OCI-LY3 (cell line): ENCODE data around the gene MYL4.

Experiments
- H2AFZ ChIP-seq: fragments of 200-600, 300-600 bp; shearing (Covaris generic); 2 replicates; pipeline ENCODE4 v1.6.0; 2014; ENCODE audit warnings: antibody characterized with exemption, low read depth, low read length
- H3K27ac ChIP-seq: fragments of 200-600, 300-600 bp; sonication (generic); 2 replicates; pipeline ENCODE4 v1.5.1; 2014; ENCODE audit warnings: mild to moderate bottlenecking, low read length, moderate library complexity, mixed read lengths
- H3K27me3 ChIP-seq: fragments of 200-600, 300-600 bp; sonication (generic); 2 replicates; pipeline ENCODE4 v1.6.1; 2014; ENCODE audit warnings: low read depth, low read length, mixed read lengths
- H3K36me3 ChIP-seq: fragments of 200-600, 300-600 bp; sonication (generic); replicated peaks from 2 replicates; pipeline ENCODE3; 2014; ENCODE audit warnings: low read depth, low read length, mixed read lengths
- H3K4me1 ChIP-seq: fragments of 300-600, 200-600 bp; sonication (generic); 2 replicates; pipeline ENCODE4 v1.6.1; 2014; ENCODE audit warnings: low read length, mixed read lengths
- H3K4me2 ChIP-seq: fragments of 200-600, 300-600 bp; sonication (generic); 2 replicates; pipeline ENCODE4 v1.6.1; 2014; ENCODE audit warnings: low read length, mixed read lengths
- H3K4me3 ChIP-seq: fragments of 300-600, 200-600 bp; sonication (generic); 2 replicates; pipeline ENCODE4 v1.5.1; 2014; ENCODE audit warnings: antibody characterized with exemption, mild to moderate bottlenecking, low read length, moderate library complexity
- H3K79me2 ChIP-seq: fragments of 300-600, 200-600 bp; shearing (Covaris generic); 2 replicates; pipeline ENCODE4 v1.6.1; 2014; ENCODE audit warnings: mild to moderate bottlenecking, low read length, mixed read lengths
- H3K9ac ChIP-seq: fragments of 300-600, 200-600 bp; shearing (Covaris generic); 2 replicates; pipeline ENCODE4 v1.6.0; 2014; ENCODE audit warnings: mild to moderate bottlenecking, low read length, moderate library complexity
- H3K9me3 ChIP-seq: fragments of 200-600, 300-600 bp; shearing (Covaris generic); 2 replicates; pipeline ENCODE4 v1.6.1; 2014; ENCODE audit warnings: low read length, mixed read lengths; ENCODE audit not compliant: insufficient read depth
- H4K20me1 ChIP-seq: fragments of 200-600, 300-600 bp; sonication (generic); 2 replicates; pipeline ENCODE4 v1.6.1; 2016; ENCODE audit warnings: low read length, mixed read lengths; ENCODE audit not compliant: insufficient read depth
- CTCF ChIP-seq: fragments of 200-600, 300-600 bp; sonication (generic); IDR thresholded peaks from 2 replicates; pipeline ENCODE4 v1.5.1; 2014; ENCODE audit warnings: antibody characterized with exemption, low read length, low read depth
- EZH2phosphoT487 ChIP-seq: fragments of 200-600 bp; shearing (Covaris generic); IDR thresholded peaks from 2 replicates; pipeline ENCODE4 v1.6.1; 2018; ENCODE audit warnings: antibody characterized with exemption, mixed run types, low read depth

MYL4 gene

DNA sequence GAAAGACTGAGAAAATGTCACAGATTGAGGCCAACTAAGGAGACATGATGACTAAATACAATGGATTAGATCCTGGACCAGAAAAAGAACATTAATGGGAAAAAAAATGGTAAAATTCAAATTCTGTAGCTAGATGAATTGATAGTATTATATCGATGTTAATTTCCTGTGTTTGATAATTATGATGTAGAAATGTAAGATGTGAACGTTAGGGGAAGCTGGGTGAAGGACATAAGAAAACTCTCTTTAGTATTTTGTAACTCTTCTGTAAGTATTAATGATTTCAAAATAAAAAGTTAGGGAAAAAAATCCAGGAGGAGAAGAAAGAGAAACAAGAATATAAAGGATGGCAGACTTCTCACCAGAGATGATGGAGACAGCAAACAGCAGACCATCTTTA, 41.7 kb downstream of the MYL4 start:
- no peaks in the 10 kb centered on the region for H3K9me3 ChIP-seq
- no peaks in the 10 kb centered on the region for H3K36me3 ChIP-seq
- TF ChIP-seq EZH2phosphoT487 (no peak), CTCF (no peak)
- no peaks in the 10 kb centered on the region for H4K20me1 ChIP-seq
- H3K27me3 ChIP-seq = 0 out of 2 replicates have a peak, but pooled peaks cover 3% of the 10 kb centered on the region
- H3K4me3 ChIP-seq = no peak overlapping the region
- no peak overlapping the region for H2AFZ ChIP-seq
- no peak overlapping the region for H3K4me2 ChIP-seq
- H3K4me1 ChIP-seq = 0 out of 2 replicates have a peak, but pooled peaks cover 3% of the 10 kb centered on the region
- no peak overlapping the region for H3K9ac ChIP-seq
- H3K27ac ChIP-seq = no peak overlapping the region
- H3K79me2 ChIP-seq = no peaks in the 10 kb centered on the region

GRCh38 chr17:47251421-47251940, 42.3 kb downstream of the MYL4 start:
- no peak overlapping the region for H2AFZ ChIP-seq
- H3K36me3 ChIP-seq = no peaks in the 10 kb centered on the region
- H3K4me1 ChIP-seq = 0 out of 2 replicates have a peak, but pooled peaks cover 3% of the 10 kb centered on the region

GRCh38 chr17:47252209-47252608, 43.1 kb downstream of the MYL4 start:
- TF ChIP-seq CTCF (no peak), EZH2phosphoT487 (no peak)
- Histone ChIP-seq H3K4me2 (no peak overlapping the region), H3K27me3 (peaks cover under 1% of the 10 kb centered on the region; the same call in 1 of the 2 replicates), H3K9ac (no peak overlapping the region), H3K27ac (no peak overlapping the region), H3K36me3 (no peaks in the 10 kb centered on the region), H2AFZ (no peak overlapping the region), H3K4me3 (no peak overlapping the region), H4K20me1 (no peaks in the 10 kb centered on the region), H3K9me3 (no peaks in the 10 kb centered on the region), H3K4me1 (0 out of 2 replicates have a peak, but pooled peaks cover 3% of the 10 kb centered on the region), H3K79me2 (no peaks in the 10 kb centered on the region)

More at GRCh38 chr17:47251421-47251940, 42.3 kb downstream of the MYL4 start:
- no peaks in the 10 kb centered on the region for H3K79me2 ChIP-seq
- H3K27ac ChIP-seq = no peak overlapping the region
- TF ChIP-seq CTCF (no peak), EZH2phosphoT487 (no peak)
- H3K4me2 ChIP-seq = no peak overlapping the region
- no peaks in the 10 kb centered on the region for H4K20me1 ChIP-seq
- no peaks in the 10 kb centered on the region for H3K27me3 ChIP-seq
- no peak overlapping the region for H3K4me3 ChIP-seq
- H3K9me3 ChIP-seq = no peaks in the 10 kb centered on the region
- H3K9ac ChIP-seq = no peak overlapping the region

GRCh38 chr17:47252766-47253512, 43.8 kb downstream of the MYL4 start:
- no peaks in the 10 kb centered on the region for H3K36me3 ChIP-seq
- H3K9ac ChIP-seq = peak overlapping the region; percentile 12; the same call in 1 of the 2 replicates
- H3K9me3 ChIP-seq = no peaks in the 10 kb centered on the region
- H3K4me3 ChIP-seq = peak overlapping the region; percentile 92
- H3K79me2 ChIP-seq = no peaks in the 10 kb centered on the region
- peak overlapping the region; percentile 91 for H3K4me2 ChIP-seq
- no peak for TF ChIP-seq CTCF
- peaks cover 7% of the 10 kb centered on the region; the same call in 1 of the 2 replicates for H3K27me3 ChIP-seq
- no peak overlapping the region for H3K27ac ChIP-seq
- H4K20me1 ChIP-seq = no peaks in the 10 kb centered on the region
- 0 out of 2 replicates have a peak, but pooled peaks cover 3% of the 10 kb centered on the region for H3K4me1 ChIP-seq
- H2AFZ ChIP-seq = 0 out of 2 replicates have a peak overlapping the region, but pooled peaks have one; percentile 34
